Measurements from ENCODE around the gene CRACR2A. TPM values are rescaled to one million over a fixed set of nuclear protein-coding genes. Genes with fewer than 3 reads are reported as not detected.

The CRACR2A gene
- polyA plus RNA-seq, 5 donors: 2.9 to 3.9 (median 3.0) TPM

- no peak for DNase-seq
Observed at GRCh38 chr12:3571323-3571722, 181.6 kb downstream of the CRACR2A start.

GRCh38 chr12:3568695-3569094 is 184.2 kb downstream of the CRACR2A start:
- no peak for DNase-seq

- DNase-seq: no peak
Observed at GRCh38 chr12:3565985-3566384, 186.9 kb downstream of the CRACR2A start.

Other genes starting within 250 kb of the CRACR2A start
- gene PARP11, start 120.3 kb upstream of the CRACR2A start, polyA plus RNA-seq (ENCODE audit: insufficient read depth in 1 of 5, insufficient read length in 5 of 5, low replicate concordance in 1 of 5): 10 to 100 TPM; 11.4 to 22.7 (median 16.6) TPM

Data from right lung (tissue), 5 donors.